Measurements from ENCODE around the gene WDR82.

DNA sequence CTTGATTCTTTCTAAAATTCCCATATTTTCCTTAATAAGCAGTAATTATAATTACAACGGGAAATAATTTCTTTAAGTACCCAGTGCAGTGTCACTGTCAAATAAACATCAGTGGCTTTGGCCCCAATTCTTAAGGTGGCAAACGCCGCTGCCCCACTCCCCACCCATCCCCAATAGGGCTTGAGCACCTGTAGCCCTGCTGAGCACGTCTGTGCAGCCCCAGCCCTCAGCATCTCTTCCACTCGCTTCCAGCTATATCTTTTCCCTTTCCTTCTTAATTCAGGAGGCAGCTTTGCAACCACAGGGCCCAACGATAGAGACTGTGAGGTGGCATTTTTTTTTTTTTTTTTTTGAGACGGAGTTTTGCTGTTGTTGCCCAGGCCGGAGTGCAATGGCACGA is 23.8 kb downstream of the WDR82 start:
- TF ChIP-seq, protein P1, sequence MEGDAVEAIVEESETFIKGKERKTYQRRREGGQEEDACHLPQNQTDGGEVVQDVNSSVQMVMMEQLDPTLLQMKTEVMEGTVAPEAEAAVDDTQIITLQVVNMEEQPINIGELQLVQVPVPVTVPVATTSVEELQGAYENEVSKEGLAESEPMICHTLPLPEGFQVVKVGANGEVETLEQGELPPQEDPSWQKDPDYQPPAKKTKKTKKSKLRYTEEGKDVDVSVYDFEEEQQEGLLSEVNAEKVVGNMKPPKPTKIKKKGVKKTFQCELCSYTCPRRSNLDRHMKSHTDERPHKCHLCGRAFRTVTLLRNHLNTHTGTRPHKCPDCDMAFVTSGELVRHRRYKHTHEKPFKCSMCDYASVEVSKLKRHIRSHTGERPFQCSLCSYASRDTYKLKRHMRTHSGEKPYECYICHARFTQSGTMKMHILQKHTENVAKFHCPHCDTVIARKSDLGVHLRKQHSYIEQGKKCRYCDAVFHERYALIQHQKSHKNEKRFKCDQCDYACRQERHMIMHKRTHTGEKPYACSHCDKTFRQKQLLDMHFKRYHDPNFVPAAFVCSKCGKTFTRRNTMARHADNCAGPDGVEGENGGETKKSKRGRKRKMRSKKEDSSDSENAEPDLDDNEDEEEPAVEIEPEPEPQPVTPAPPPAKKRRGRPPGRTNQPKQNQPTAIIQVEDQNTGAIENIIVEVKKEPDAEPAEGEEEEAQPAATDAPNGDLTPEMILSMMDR (IDR thresholded peaks at IDR 0.05; ENCODE audit: insufficient read depth, low read length): no peak
- TF ChIP-seq, protein P2, sequence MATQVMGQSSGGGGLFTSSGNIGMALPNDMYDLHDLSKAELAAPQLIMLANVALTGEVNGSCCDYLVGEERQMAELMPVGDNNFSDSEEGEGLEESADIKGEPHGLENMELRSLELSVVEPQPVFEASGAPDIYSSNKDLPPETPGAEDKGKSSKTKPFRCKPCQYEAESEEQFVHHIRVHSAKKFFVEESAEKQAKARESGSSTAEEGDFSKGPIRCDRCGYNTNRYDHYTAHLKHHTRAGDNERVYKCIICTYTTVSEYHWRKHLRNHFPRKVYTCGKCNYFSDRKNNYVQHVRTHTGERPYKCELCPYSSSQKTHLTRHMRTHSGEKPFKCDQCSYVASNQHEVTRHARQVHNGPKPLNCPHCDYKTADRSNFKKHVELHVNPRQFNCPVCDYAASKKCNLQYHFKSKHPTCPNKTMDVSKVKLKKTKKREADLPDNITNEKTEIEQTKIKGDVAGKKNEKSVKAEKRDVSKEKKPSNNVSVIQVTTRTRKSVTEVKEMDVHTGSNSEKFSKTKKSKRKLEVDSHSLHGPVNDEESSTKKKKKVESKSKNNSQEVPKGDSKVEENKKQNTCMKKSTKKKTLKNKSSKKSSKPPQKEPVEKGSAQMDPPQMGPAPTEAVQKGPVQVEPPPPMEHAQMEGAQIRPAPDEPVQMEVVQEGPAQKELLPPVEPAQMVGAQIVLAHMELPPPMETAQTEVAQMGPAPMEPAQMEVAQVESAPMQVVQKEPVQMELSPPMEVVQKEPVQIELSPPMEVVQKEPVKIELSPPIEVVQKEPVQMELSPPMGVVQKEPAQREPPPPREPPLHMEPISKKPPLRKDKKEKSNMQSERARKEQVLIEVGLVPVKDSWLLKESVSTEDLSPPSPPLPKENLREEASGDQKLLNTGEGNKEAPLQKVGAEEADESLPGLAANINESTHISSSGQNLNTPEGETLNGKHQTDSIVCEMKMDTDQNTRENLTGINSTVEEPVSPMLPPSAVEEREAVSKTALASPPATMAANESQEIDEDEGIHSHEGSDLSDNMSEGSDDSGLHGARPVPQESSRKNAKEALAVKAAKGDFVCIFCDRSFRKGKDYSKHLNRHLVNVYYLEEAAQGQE (IDR thresholded peaks at IDR 0.05; ENCODE audit: insufficient replicate concordance, low read depth): no peak
- peak; percentile 42 for TF ChIP-seq POLR2AphosphoS5 (IDR thresholded peaks at IDR 0.05; ENCODE audit: low read depth)
- TF ChIP-seq GABPA (IDR thresholded peaks at IDR 0.05; ENCODE audit: low read depth): no peak
